GM12874 (cell line): ENCODE results near the gene ZNF653.

Source experiments
- TF ChIP-seq, protein P1 (sequence below): IDR thresholded peaks from 2 replicates; pipeline ENCODE4 v1.5.1; 2011; ENCODE audit warnings: low read depth, mild to moderate bottlenecking, control low read depth, low read length, moderate library complexity; ENCODE audit not compliant: insufficient read depth

ZNF653 gene

GRCh38 chr19:11483366-11484111 lies 22.1 kb downstream of the ZNF653 start:
- TF ChIP-seq, protein P1, sequence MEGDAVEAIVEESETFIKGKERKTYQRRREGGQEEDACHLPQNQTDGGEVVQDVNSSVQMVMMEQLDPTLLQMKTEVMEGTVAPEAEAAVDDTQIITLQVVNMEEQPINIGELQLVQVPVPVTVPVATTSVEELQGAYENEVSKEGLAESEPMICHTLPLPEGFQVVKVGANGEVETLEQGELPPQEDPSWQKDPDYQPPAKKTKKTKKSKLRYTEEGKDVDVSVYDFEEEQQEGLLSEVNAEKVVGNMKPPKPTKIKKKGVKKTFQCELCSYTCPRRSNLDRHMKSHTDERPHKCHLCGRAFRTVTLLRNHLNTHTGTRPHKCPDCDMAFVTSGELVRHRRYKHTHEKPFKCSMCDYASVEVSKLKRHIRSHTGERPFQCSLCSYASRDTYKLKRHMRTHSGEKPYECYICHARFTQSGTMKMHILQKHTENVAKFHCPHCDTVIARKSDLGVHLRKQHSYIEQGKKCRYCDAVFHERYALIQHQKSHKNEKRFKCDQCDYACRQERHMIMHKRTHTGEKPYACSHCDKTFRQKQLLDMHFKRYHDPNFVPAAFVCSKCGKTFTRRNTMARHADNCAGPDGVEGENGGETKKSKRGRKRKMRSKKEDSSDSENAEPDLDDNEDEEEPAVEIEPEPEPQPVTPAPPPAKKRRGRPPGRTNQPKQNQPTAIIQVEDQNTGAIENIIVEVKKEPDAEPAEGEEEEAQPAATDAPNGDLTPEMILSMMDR = no peak

DNA sequence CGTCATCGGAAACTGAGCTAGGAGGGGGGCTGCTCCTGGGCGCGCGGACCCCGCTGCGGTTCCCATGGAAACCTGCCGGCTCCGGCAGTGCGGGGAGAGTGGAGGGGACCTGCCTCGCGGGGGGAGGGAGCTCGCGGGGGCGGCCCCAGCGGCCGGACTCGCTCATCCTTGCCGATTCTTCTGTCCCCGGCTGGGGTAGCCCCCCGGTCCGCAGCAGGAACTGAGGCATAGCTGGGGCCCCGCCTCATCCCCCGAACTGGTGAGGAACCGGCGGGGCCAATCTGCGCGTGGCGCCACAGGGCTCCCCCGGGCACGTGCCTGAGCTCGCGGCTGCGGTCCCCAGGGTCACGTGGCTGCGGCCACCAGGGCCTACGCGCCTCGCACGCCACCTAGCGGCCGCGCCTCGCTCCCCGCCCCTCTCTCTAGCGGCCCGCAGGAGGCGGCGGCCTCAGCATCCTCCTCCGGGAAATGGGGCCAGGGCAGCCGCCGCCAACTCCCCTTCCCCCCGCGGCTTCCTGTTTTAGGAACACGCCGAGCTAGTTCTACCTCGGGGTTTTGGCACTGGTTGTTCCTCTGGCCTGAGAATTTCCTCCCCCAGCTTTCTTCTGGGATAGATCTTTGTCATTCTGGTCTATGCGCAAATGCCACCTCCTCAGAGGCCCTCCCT lies 23.1 kb downstream of the ZNF653 start:
- TF ChIP-seq, protein P1 = peak; percentile 99

- TF ChIP-seq, protein P1 = 0 out of 2 replicates have a peak, but pooled peaks have one; percentile 1
Measured at GRCh38 chr19:11481534-11482383, 23.9 kb downstream of the ZNF653 start.

- TF ChIP-seq, protein P1 = no peak
Measured at GRCh38 chr19:11480715-11481533, 24.7 kb downstream of the ZNF653 start, which contains the start of gene ELAVL3. ELAVL3 (minus strand) TSS chr19:11481046; CDS start chr19:11480608, 438 bp downstream.

DNA sequence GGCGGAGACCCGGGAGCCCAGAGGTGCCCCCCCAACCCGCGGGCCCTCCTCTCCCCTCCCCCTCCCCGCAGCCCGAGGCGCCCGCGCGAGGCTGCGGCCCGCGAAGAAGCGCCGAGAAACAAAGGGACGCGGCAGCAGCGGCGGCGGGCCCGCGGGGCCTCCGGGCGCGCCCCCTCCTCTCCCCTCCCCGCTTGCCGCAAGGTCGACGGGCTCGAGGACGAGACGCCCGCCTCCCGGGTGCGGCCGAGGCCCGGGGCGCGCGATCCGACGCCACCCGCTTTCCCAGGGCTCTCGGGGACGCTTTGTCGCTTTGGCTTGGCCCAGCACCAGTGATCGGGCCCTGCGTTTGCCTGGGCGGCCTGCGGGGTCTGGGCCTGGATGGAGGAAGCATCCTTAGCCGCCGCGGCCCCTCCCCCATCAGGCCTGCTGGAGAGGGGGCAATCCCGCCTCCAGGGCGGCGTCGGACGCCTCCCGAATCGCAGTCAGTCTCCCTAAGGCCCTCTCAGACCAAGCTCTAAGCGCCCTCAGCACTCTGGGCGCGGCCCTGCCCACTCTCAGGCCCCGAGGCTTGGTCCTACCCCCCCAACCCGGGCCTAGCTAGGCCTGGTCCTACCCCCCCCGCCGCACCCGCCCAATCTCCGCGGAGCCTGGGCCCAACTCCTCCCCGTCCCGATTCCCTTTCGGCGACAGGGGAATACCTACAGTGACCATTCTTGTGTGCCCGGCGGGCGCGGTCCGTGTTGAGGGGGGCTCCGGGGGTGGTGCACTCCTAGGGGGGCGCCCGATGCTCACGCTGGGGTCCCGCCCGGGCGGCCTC lies 25.5 kb downstream of the ZNF653 start:
- TF ChIP-seq, protein P1 = no peak

GRCh38 chr19:11479090-11479897 lies 26.3 kb downstream of the ZNF653 start:
- TF ChIP-seq, protein P1 = no peak
